Memory B cell (primary cell): ENCODE results near the gene GSDMA.

Source experiments
- ATAC-seq: fragments of 150-1000 bp; cut with Tn5 transposase; 2 replicates; pipeline ENCODE4 v1.10.0; 2021; ENCODE audit warnings: low read depth, mild to moderate bottlenecking, moderate library complexity
- DNase-seq, 2 donors: peaks; one replicate each; pipeline ENCODE4 v3.0.0; 2022; ENCODE audit warnings: low spot score in 2 of 2
- H3K27ac Mint-ChIP-seq: one replicate; pipeline ENCODE4 v1.8.0; 2022; ENCODE audit warnings: mild to moderate bottlenecking, moderate library complexity, mixed read lengths
- H3K27me3 Mint-ChIP-seq: one replicate; pipeline ENCODE4 v1.8.0; 2022; ENCODE audit warnings: mixed read lengths
- H3K36me3 Mint-ChIP-seq: one replicate; pipeline ENCODE4 v1.8.0; 2022; ENCODE audit warnings: mild to moderate bottlenecking, mixed read lengths
- H3K4me1 Mint-ChIP-seq: one replicate; pipeline ENCODE4 v1.8.0; 2022; ENCODE audit warnings: mixed read lengths
- H3K4me3 Mint-ChIP-seq: one replicate; pipeline ENCODE4 v1.8.0; 2022; ENCODE audit warnings: mild to moderate bottlenecking, moderate library complexity, mixed read lengths
- H3K9me3 Mint-ChIP-seq: one replicate; pipeline ENCODE4 v1.8.0; 2022; ENCODE audit warnings: mixed read lengths

GSDMA gene

GRCh38 chr17:39926588-39927100 lies 36.2 kb upstream of the GSDMA start:
- Mint-ChIP-seq H3K27me3 (no peaks in the 10 kb centered on the region), H3K4me1 (peaks cover 40% of the 10 kb centered on the region), H3K36me3 (peaks cover 15% of the 10 kb centered on the region), H3K4me3 (peak overlapping the region; percentile 92), H3K9me3 (no peaks in the 10 kb centered on the region), H3K27ac (peak overlapping the region; percentile 89)
- ATAC-seq = peak; percentile 36
- DNase-seq = peak in 1 of 2 donors; percentile 34

- peaks cover 35% of the 10 kb centered on the region for H3K4me1 Mint-ChIP-seq
These were observed 35.5 kb upstream of the GSDMA start, which contains the start of the genes LRRC3C and ORMDL3 for GRCh38 chr17:39927101-39927928. TSS of gene LRRC3C (plus strand) at chr17:39927732. CDS start at chr17:39941524, 13,792 bp downstream. TSS of gene ORMDL3 (minus strand) at chr17:39927601. CDS start at chr17:39924203, 3,398 bp downstream.

GRCh38 chr17:39927929-39928857 lies 34.6 kb upstream of the GSDMA start:
- peaks cover 27% of the 10 kb centered on the region for H3K4me1 Mint-ChIP-seq
- ATAC-seq = no peak
- H3K9me3 Mint-ChIP-seq = no peaks in the 10 kb centered on the region

More at GRCh38 chr17:39927101-39927928, 35.5 kb upstream of the GSDMA start, which contains the start of the genes LRRC3C and ORMDL3:
- peak; percentile 86 to 94 for DNase-seq
- Mint-ChIP-seq H3K27me3 (no peaks in the 10 kb centered on the region), H3K4me3 (peak within 1 kb of the TSS; percentile 92), H3K9me3 (no peaks in the 10 kb centered on the region), H3K27ac (peak within 1 kb of the TSS; percentile 89), H3K36me3 (peaks cover 14% of the 10 kb centered on the region)
- peak; percentile 96 for ATAC-seq

GRCh38 chr17:39928858-39929645 lies 33.8 kb upstream of the GSDMA start:
- H3K4me3 Mint-ChIP-seq = peak overlapping the region; percentile 27
- H3K27me3 Mint-ChIP-seq = no peaks in the 10 kb centered on the region

More at GRCh38 chr17:39927929-39928857, 34.6 kb upstream of the GSDMA start:
- no peak for DNase-seq
- no peaks in the 10 kb centered on the region for H3K27me3 Mint-ChIP-seq
- peak overlapping the region; percentile 89 for H3K27ac Mint-ChIP-seq
- peaks cover 8% of the 10 kb centered on the region for H3K36me3 Mint-ChIP-seq
- H3K4me3 Mint-ChIP-seq = peak overlapping the region; percentile 92

GRCh38 chr17:39929646-39930407 lies 33.0 kb upstream of the GSDMA start:
- ATAC-seq = no peak
- Mint-ChIP-seq H3K36me3 (no peaks in the 10 kb centered on the region), H3K4me1 (peaks cover 17% of the 10 kb centered on the region), H3K4me3 (no peak overlapping the region), H3K9me3 (no peaks in the 10 kb centered on the region), H3K27ac (no peak overlapping the region), H3K27me3 (no peaks in the 10 kb centered on the region)
- DNase-seq = no peak

More at GRCh38 chr17:39928858-39929645, 33.8 kb upstream of the GSDMA start:
- Mint-ChIP-seq H3K27ac (no peak overlapping the region), H3K4me1 (peaks cover 24% of the 10 kb centered on the region), H3K9me3 (no peaks in the 10 kb centered on the region), H3K36me3 (peaks cover 6% of the 10 kb centered on the region)
- ATAC-seq = no peak
- DNase-seq = no peak

GRCh38 chr17:39933912-39934311 lies 28.9 kb upstream of the GSDMA start:
- peaks cover 10% of the 10 kb centered on the region for H3K4me1 Mint-ChIP-seq
- H3K4me3 Mint-ChIP-seq = no peak overlapping the region
- no peak overlapping the region for H3K27ac Mint-ChIP-seq
- no peaks in the 10 kb centered on the region for H3K36me3 Mint-ChIP-seq
- no peaks in the 10 kb centered on the region for H3K27me3 Mint-ChIP-seq
- no peaks in the 10 kb centered on the region for H3K9me3 Mint-ChIP-seq
- DNase-seq = no peak
- ATAC-seq = no peak

GRCh38 chr17:39934324-39934723 lies 28.5 kb upstream of the GSDMA start:
- no peak overlapping the region for H3K4me3 Mint-ChIP-seq
- no peak overlapping the region for H3K27ac Mint-ChIP-seq
- H3K36me3 Mint-ChIP-seq = no peaks in the 10 kb centered on the region
- no peak for ATAC-seq
- DNase-seq = no peak
- H3K27me3 Mint-ChIP-seq = no peaks in the 10 kb centered on the region
- peaks cover 11% of the 10 kb centered on the region for H3K4me1 Mint-ChIP-seq
- no peaks in the 10 kb centered on the region for H3K9me3 Mint-ChIP-seq

- DNase-seq (no peak), ATAC-seq (no peak)
- H3K4me3 Mint-ChIP-seq = no peak overlapping the region
- H3K27me3 Mint-ChIP-seq = no peaks in the 10 kb centered on the region
- no peak overlapping the region for H3K27ac Mint-ChIP-seq
- no peaks in the 10 kb centered on the region for H3K36me3 Mint-ChIP-seq
- no peaks in the 10 kb centered on the region for H3K9me3 Mint-ChIP-seq
- H3K4me1 Mint-ChIP-seq = peaks cover 17% of the 10 kb centered on the region
These were observed 26.9 kb upstream of the GSDMA start for GRCh38 chr17:39935909-39936308.

GRCh38 chr17:39937447-39937846 lies 25.4 kb upstream of the GSDMA start:
- ATAC-seq = no peak
- H3K36me3 Mint-ChIP-seq = no peaks in the 10 kb centered on the region
- peaks cover 17% of the 10 kb centered on the region for H3K4me1 Mint-ChIP-seq
- H3K9me3 Mint-ChIP-seq = no peaks in the 10 kb centered on the region
- no peak for DNase-seq
- no peaks in the 10 kb centered on the region for H3K27me3 Mint-ChIP-seq
- no peak overlapping the region for H3K27ac Mint-ChIP-seq
- no peak overlapping the region for H3K4me3 Mint-ChIP-seq

- Mint-ChIP-seq H3K4me3 (no peak overlapping the region), H3K27ac (no peak overlapping the region), H3K27me3 (no peaks in the 10 kb centered on the region), H3K36me3 (no peaks in the 10 kb centered on the region), H3K9me3 (no peaks in the 10 kb centered on the region), H3K4me1 (peaks cover 17% of the 10 kb centered on the region)
- ATAC-seq = peak; percentile 48
- no peak for DNase-seq
These were observed 24.5 kb upstream of the GSDMA start for GRCh38 chr17:39938140-39938869.

- H3K27ac Mint-ChIP-seq = no peak overlapping the region
These were observed 23.7 kb upstream of the GSDMA start for GRCh38 chr17:39939106-39939505.

More at GRCh38 chr17:39939106-39939505, 23.7 kb upstream of the GSDMA start:
- DNase-seq (no peak), ATAC-seq (no peak)
- H3K4me1 Mint-ChIP-seq = peaks cover 17% of the 10 kb centered on the region
- H3K27me3 Mint-ChIP-seq = no peaks in the 10 kb centered on the region
- no peaks in the 10 kb centered on the region for H3K9me3 Mint-ChIP-seq
- H3K36me3 Mint-ChIP-seq = no peaks in the 10 kb centered on the region
- no peak overlapping the region for H3K4me3 Mint-ChIP-seq
